Mesenteric fat pad (tissue), 1 donor: ENCODE data around the gene MT3. TPM values are rescaled to one million over a fixed set of nuclear protein-coding genes. Genes with fewer than 3 reads are reported as not detected.
"Not testable (repeated sequence)": the region's sequence is repeated elsewhere in the genome, so short reads cannot be mapped to it uniquely, and the experiment has no call there.

Experiments
- DNase-seq: peaks from one replicate; pipeline ENCODE4 v3.0.0-alpha.2; 2020; ENCODE audit warnings: low spot score
- total RNA-seq: library from RNA; stranded (reverse); fragmentation: NEBNext Ultra II Directional; extraction: Animal tissue kit (Norgen Biotek cat#: 25700); gene quantifications from one replicate; pipeline ENCODE4 v1.2.1, GENCODE V29; 2021
- donor health status: DM: yes; HTN: yes; CAD: no.

The MT3 gene
- total RNA-seq, 1 donor from 2014 or later, result not detected

- DNase-seq, result peak; percentile 89
Measured at GRCh38 chr16:56608876-56609462, 19.6 kb downstream of the MT3 start.

GRCh38 chr16:56609463-56609921 is 20.2 kb downstream of the MT3 start:
- peak; percentile 39 for DNase-seq

- DNase-seq, result peak; percentile 88
Measured at GRCh38 chr16:56610017-56610608, 20.8 kb downstream of the MT3 start.

GRCh38 chr16:56610609-56611111 is 21.3 kb downstream of the MT3 start:
- DNase-seq, result no peak

GRCh38 chr16:56611281-56611833 is 22.0 kb downstream of the MT3 start:
- DNase-seq, result peak; percentile 86

GRCh38 chr16:56613706-56614105 is 24.4 kb downstream of the MT3 start:
- no peak for DNase-seq

GRCh38 chr16:56614549-56614991 is 25.2 kb downstream of the MT3 start:
- DNase-seq, result no peak

- DNase-seq, result no peak
Measured at GRCh38 chr16:56615353-56615752, 26.0 kb downstream of the MT3 start.

GRCh38 chr16:56616608-56617211 is 27.4 kb downstream of the MT3 start:
- no peak for DNase-seq

GRCh38 chr16:56617212-56618085 is 28.1 kb downstream of the MT3 start:
- peak; percentile 92 for DNase-seq

GRCh38 chr16:56618138-56618537 is 28.8 kb downstream of the MT3 start:
- no peak for DNase-seq

- DNase-seq, result no peak
Measured at GRCh38 chr16:56620339-56620897, 31.1 kb downstream of the MT3 start.

- DNase-seq, result not testable (repeated sequence)
Measured at GRCh38 chr16:56621665-56622445, 32.5 kb downstream of the MT3 start.

- DNase-seq, result not testable (repeated sequence)
Measured at GRCh38 chr16:56623184-56623583, 33.9 kb downstream of the MT3 start.

GRCh38 chr16:56623637-56624036 is 34.3 kb downstream of the MT3 start:
- DNase-seq, result no peak

GRCh38 chr16:56625140-56625942 is 36.0 kb downstream of the MT3 start, which contains the start of gene MT1E:
TSS of gene MT1E (plus strand) at chr16:56625781. CDS start at chr16:56625852, 71 bp downstream.
- DNase-seq, result no peak

- no peak for DNase-seq
Measured at GRCh38 chr16:56625943-56626654, 36.8 kb downstream of the MT3 start.

- no peak for DNase-seq
Measured at GRCh38 chr16:56626685-56627084, 37.4 kb downstream of the MT3 start.
